Ishikawa (cell line): ENCODE data around the gene IFT43.

Source experiments
- CEBPB ChIP-seq: IDR thresholded peaks from 2 replicates; pipeline ENCODE4 v1.6.1; 2012
- CREB1 ChIP-seq: IDR thresholded peaks from 2 replicates; pipeline ENCODE4 v1.6.1; 2012; ENCODE audit warnings: low read depth
- EP300 ChIP-seq: IDR thresholded peaks from 2 replicates; pipeline ENCODE4 v1.6.1; 2012; ENCODE audit warnings: borderline replicate concordance
- FOXM1 ChIP-seq: IDR thresholded peaks from 2 replicates; pipeline ENCODE4 v1.6.1; 2012; ENCODE audit warnings: low read depth, borderline replicate concordance
- MAX ChIP-seq: IDR thresholded peaks from 2 replicates; pipeline ENCODE4 v1.6.1; 2012
- RAD21 ChIP-seq: IDR thresholded peaks from 2 replicates; pipeline ENCODE4 v1.6.1; 2012; ENCODE audit warnings: low read depth
- REST ChIP-seq: IDR thresholded peaks from 2 replicates; pipeline ENCODE4 v1.6.1; 2012; ENCODE audit warnings: low read depth, mild to moderate bottlenecking
- TAF1 ChIP-seq: IDR thresholded peaks from 2 replicates; pipeline ENCODE4 v1.6.1; 2012; ENCODE audit warnings: low read depth, mild to moderate bottlenecking
- YY1 ChIP-seq: IDR thresholded peaks from 2 replicates; pipeline ENCODE4 v1.6.1; 2012; ENCODE audit warnings: low read depth
- ZBTB7A ChIP-seq: IDR thresholded peaks from 2 replicates; pipeline ENCODE4 v1.6.1; 2012; ENCODE audit warnings: low read depth

GRCh38 chr14:75983019-75983358 lies 2.6 kb upstream of the IFT43 start:
- TF ChIP-seq CREB1 (no peak), YY1 (no peak), MAX (no peak), TAF1 (no peak), FOXM1 (no peak), CEBPB (no peak), RAD21 (no peak), EP300 (no peak), REST (no peak), ZBTB7A (no peak)
